HL-60 (cell line): ENCODE measurements around the gene CRHBP.

Source experiments
- DNase-seq, 2 experiments: peaks; one replicate each; pipeline ENCODE4 v3.0.0-alpha.2; 2010 to 2020; ENCODE audit warnings: low read depth in 1 of 2, low spot score in 1 of 2
- H3K27ac ChIP-seq: fragments of 250-450 bp; sonication (Bioruptor Pico); replicated peaks from 2 replicates; pipeline ENCODE4 v1.5.1; 2020; ENCODE audit warnings: mild to moderate bottlenecking, moderate library complexity
- H3K27me3 ChIP-seq: fragments of 250-450 bp; sonication (Bioruptor Pico); 2 replicates; pipeline ENCODE4 v1.5.1; 2021; ENCODE audit warnings: mild to moderate bottlenecking, moderate library complexity; ENCODE audit not compliant: insufficient read depth, poor library complexity, severe bottlenecking
- H3K4me3 ChIP-seq: replicated peaks from 2 replicates; pipeline ENCODE4 v1.5.1; 2011; ENCODE audit warnings: mild to moderate bottlenecking, control low read depth, low read length; ENCODE audit not compliant: insufficient read depth
- GABPA ChIP-seq: IDR thresholded peaks from 2 replicates; pipeline ENCODE4 v1.6.1; 2012; ENCODE audit warnings: low read depth
- POLR2AphosphoS5 ChIP-seq: IDR thresholded peaks from 2 replicates; pipeline ENCODE4 v1.6.1; 2012; ENCODE audit warnings: low read depth
- REST ChIP-seq: IDR thresholded peaks from 2 replicates; pipeline ENCODE4 v1.6.1; 2012; ENCODE audit warnings: low read depth; ENCODE audit not compliant: insufficient replicate concordance
- SPI1 ChIP-seq: IDR thresholded peaks from 2 replicates; pipeline ENCODE4 v1.6.1; 2012; ENCODE audit warnings: low read depth, mild to moderate bottlenecking, borderline replicate concordance
- TF ChIP-seq, protein P1 (sequence below): IDR thresholded peaks from one replicate; pipeline ENCODE4 v1.5.1; 2011; ENCODE audit warnings: low read length, control low read depth, inconsistent platforms; ENCODE audit not compliant: insufficient read depth

Gene CRHBP

DNA sequence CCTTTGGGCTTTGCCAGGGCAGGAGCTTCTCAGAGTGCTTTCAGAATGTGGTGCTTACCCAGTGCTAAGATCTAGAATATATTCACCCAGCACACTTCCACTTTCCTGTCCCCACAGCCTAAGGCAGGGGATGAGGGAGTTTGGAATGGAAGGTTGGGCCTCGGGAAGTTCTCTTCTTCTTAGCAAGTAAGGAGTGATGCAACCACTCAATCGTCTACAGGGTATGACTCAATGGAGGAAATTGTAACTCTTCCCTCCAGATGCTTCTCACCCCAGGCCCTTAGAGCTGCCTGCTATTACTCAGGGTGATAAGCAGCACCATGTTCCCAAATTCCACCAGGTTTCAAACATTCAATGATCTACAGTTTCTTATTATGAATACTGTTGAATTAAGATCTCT is 46.6 kb downstream of the CRHBP start:
- H3K27me3 ChIP-seq, result no peaks in the 10 kb centered on the region
- no peak overlapping the region for H3K27ac ChIP-seq
- no peak overlapping the region for H3K4me3 ChIP-seq
- peak; percentile 14 to 15 for DNase-seq
- TF ChIP-seq SPI1, result no peak
- TF ChIP-seq GABPA, result no peak
- TF ChIP-seq, protein P1, sequence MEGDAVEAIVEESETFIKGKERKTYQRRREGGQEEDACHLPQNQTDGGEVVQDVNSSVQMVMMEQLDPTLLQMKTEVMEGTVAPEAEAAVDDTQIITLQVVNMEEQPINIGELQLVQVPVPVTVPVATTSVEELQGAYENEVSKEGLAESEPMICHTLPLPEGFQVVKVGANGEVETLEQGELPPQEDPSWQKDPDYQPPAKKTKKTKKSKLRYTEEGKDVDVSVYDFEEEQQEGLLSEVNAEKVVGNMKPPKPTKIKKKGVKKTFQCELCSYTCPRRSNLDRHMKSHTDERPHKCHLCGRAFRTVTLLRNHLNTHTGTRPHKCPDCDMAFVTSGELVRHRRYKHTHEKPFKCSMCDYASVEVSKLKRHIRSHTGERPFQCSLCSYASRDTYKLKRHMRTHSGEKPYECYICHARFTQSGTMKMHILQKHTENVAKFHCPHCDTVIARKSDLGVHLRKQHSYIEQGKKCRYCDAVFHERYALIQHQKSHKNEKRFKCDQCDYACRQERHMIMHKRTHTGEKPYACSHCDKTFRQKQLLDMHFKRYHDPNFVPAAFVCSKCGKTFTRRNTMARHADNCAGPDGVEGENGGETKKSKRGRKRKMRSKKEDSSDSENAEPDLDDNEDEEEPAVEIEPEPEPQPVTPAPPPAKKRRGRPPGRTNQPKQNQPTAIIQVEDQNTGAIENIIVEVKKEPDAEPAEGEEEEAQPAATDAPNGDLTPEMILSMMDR, result no peak
- TF ChIP-seq REST, result no peak
- TF ChIP-seq POLR2AphosphoS5, result no peak

GRCh38 chr5:77003246-77003645 is 50.4 kb downstream of the CRHBP start:
- Histone ChIP-seq H3K27ac (no peak overlapping the region), H3K27me3 (no peaks in the 10 kb centered on the region), H3K4me3 (no peak overlapping the region)
- DNase-seq, result no peak
- TF ChIP-seq POLR2AphosphoS5, result no peak
- TF ChIP-seq REST, result no peak
- no peak for TF ChIP-seq SPI1
- TF ChIP-seq, protein P1, result no peak
- TF ChIP-seq GABPA, result no peak

GRCh38 chr5:77006124-77006523 is 53.3 kb downstream of the CRHBP start:
- DNase-seq, result no peak
- H3K27ac ChIP-seq, result no peak overlapping the region
- TF ChIP-seq POLR2AphosphoS5 (no peak), SPI1 (no peak), GABPA (no peak), REST (no peak)
- TF ChIP-seq, protein P1, result no peak
- H3K4me3 ChIP-seq, result no peak overlapping the region
- no peaks in the 10 kb centered on the region for H3K27me3 ChIP-seq
